Measurements from ENCODE around the gene CD93. TPM values are rescaled to one million over a fixed set of nuclear protein-coding genes. Genes with fewer than 3 reads are reported as not detected.

CD93 gene
- polyA plus RNA-seq, 1 donor: 66.7 TPM

DNA sequence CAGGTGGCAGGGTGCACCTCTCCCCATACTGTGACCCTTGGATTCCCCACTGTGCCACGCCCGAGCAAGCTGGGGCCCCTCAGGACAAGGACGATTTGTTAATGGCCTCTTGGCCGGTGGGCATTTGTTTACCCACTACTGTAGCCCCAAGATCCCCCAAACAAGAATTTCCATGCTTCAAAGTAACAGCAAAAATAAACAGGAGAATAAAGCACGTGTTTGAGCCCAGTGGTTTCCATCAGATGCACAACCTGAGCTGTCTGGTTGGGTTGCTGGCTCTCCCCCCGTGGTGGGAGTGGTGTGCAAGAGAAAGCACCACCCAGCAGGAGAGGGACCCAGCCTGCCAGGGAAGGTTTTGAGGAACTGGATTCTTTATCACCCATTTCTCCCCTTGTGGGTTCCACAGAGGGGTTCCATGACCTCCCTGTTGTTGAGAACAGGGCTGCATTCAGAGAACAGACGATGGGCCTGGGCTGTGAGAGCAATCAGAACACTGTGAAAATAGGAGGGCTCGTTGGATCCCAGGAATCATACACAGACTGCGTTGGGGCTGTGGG lies 4.8 kb downstream of the CD93 start:
- DNase-seq: no peak

DNA sequence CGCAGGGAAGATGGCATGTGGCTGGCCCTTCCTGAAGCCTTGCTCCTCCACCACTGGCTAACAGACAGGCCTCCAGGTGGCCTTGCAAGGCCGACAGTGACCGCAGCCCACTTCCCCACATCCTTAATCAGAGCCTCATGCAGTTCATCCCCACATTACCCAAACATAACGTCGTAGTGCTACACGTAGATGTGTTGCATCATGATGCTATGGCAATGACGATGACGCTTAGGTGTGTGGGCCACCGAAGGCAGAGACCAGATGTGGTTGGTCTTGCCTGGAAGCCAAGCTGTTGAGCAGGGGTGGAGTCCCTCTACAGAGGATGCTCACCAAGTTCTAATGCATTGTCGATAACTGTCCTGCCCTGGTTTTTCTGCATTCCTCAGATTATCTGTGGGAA lies 5.6 kb downstream of the CD93 start:
- no peak for DNase-seq

DNA sequence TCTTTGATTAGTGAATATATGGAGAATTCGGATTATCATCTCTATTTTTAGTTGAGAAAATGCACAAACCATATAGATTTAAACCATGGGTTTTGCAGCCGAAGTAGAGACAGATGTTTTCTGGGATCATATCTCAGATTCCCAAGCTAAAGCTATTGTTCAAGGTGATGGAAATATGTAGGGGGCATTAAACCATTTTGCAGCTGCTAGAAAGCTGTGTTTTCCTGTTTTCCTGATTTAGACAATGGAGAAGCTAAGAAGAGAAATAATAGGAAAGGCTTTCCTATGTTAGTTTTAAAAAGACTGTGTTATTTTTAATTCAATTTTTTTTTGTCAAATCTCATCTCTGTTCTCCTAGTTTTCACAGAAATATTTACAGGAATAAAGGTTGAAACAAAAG lies 6.2 kb downstream of the CD93 start:
- no peak for DNase-seq

DNA sequence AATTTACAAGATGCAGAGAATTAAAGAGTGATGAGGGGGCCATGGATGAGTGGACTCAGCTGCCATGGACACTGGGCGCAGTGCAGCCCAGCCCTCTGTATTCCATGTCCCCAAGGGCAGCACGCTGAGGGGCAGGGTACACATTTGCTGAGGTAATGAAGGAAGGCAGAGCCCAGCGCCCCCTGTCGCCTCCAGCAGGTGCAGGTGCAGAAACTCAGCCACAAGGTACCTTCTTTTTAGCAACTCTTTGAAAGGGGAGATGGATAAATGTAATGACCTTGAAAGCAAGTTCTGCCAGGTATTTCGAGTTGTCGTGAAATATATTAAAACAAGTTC lies 7.1 kb downstream of the CD93 start:
- no peak for DNase-seq

DNA sequence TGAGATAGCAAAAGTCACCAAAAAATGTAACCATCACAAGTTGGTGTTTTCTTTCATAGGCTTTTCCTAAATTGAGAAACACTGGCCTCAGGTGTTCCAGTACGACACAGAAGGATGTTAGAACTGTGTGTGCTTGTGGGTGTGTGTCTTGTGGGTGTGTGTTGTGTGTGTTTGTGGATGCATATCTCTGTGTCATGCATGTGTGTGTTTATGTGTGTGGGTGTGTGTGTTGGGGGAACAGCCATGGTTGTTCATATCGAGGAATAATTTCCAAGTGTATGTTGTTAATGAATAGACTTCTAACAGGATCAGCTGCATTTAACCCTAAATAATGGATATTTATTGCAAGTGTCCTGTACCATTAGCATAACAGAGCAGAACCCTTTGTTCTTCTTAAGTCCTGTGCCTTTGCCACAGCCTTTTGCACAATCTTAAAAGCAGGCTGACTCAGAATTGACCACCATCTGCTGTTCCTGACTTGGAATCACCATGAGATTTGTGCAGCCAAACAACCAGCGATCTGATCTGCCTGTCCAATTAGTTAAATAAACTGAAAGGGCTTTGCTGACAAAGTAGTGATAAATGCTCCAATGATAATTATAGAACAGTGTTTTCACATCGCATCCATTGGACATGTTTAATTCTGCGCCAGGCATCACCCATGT lies 7.6 kb downstream of the CD93 start:
- DNase-seq: no peak

DNA sequence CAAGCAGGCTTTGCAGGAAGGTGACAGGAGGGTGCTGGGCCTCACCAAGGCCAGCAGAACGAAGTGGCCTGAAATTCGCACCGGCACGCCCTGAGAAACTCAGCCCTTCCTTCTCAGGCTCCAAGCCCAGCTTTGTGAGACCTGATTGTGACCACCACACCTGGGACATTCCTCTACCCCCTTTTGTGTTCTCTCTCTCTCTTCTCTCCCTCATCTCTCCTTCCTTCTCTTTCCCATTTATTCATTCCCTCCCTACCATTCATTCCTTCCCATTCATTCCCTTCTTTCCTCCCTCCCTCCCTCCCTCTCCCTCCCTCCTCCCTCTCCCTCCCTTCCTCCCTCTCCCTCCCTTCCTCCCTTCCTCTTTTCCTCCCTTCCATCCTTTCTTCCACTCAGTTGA lies 8.8 kb downstream of the CD93 start:
- DNase-seq: no peak

DNA sequence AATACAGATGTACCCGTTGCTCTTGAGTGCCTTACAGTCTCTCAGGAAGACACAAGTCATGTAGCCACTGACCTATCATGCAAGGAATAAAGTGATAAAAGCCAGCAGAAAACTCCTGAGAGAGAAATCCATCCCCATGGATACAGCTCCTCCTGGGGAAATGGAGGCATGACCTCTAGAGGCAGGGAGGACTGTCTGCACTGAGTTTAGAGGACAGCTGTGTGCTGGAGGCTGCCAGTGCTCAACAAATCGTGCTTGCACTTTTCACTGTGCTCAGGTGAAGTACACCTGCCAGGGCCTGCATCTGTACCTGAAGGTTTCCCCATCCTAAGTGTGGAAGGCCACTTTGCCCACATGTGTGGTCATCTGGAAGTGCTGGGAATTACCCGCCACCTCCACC lies 12.1 kb downstream of the CD93 start:
- no peak for DNase-seq

DNA sequence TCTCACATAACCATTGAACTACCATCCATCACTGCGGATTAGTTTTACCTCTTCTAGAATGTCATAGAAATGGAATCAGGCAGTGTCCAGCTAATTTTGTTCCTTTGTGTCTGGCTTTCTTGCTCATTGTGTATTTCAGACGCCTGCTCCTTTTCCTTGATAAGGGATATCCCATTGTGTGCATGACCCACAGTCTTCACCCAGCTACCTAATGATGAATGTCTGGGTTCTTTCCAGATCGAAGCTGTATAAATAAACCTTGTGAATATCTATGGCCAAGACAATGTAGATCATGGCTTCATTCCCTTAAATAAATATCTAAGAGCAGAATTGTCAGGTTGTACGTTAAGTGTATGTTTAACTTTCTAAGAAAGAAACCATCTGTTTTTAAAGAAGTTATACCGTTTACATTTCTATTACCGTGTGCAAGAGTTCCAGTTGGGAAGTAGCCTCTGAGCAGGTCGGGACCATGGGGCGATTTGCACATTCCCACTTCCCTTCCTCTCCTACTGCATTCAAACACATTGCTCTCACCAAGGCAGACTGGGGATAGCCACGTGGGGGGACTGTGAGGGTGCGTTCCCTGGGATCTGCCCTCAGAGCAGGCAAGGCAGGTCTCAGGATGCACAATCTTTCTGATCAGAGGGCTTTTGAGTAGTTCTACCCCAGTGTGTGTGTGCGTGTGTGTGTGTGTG lies 13.1 kb downstream of the CD93 start:
- no peak for DNase-seq

DNA sequence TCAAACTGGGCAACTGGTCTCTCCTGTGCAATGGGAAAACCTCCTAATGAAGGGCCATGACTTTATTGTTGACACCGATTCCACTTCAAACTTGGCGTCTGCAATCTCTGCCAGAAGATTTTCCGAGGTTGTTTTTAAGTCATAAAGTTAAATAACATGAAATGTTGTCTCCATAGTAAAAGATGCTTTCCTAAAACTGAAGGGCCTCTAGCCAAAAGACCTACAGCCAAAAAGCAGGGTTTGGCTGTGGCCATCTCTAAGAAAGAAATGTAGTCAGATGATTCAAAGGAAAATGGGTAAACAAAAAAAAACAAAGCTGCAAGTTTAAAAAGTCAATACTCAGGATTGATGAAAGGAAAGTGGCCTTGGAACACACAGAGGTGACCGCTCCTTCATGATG lies 14.1 kb downstream of the CD93 start:
- DNase-seq: no peak

DNA sequence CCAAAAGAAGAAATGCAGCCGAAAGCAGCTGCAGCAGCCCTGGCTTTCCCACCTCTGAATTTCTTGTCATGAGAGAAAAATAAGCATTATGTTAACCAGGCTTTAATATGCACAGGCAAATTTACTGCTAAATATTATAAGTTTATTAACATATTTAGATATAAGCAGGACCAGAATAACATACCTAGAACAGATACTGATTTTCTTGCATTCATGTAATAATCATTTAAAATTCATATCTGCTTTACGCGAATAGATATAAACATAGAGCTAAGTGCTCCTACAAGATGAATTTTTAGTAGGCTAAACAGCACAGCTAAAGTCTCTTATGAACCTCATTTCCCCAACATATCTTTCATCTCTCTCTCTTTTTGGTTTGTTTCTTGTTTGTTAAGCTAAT lies 14.7 kb downstream of the CD93 start:
- DNase-seq: no peak

DNA sequence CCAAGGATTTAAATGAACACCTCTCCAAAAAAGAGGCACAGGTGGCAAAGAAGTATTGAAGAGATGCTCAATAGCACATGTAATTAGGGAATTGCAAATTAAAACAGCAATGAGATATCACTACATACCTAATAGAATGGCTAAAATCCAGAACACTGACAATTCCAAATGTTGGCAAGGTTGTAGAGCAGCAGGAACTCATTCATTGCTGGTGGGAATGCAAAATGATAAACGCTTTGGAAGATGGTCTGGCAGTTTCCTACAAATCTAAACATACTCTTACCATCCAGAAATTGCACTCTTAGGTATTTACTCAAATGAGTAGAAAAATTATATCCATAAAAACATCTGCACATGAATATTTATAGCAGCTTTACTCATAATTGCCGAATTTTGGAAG lies 17.0 kb downstream of the CD93 start:
- DNase-seq: no peak

DNA sequence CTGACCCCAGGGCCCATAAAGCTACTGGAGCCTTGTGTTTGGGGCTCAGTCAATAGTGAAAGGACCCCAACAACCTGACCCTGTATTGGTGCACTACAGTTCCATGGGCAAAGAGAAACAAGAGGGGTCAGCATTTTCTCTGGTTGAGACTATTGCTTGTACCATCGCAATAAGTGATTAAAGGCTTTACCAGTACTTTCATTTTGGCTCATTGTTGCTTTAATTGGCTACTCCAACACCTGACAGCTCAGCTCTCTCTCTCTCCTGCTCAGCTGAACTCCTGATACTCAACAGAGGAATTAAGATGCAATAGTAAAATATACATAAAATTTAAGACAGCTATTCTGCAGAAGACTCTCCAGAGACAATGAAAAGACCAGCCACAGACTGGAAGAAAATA lies 17.8 kb downstream of the CD93 start:
- DNase-seq: no peak

DNA sequence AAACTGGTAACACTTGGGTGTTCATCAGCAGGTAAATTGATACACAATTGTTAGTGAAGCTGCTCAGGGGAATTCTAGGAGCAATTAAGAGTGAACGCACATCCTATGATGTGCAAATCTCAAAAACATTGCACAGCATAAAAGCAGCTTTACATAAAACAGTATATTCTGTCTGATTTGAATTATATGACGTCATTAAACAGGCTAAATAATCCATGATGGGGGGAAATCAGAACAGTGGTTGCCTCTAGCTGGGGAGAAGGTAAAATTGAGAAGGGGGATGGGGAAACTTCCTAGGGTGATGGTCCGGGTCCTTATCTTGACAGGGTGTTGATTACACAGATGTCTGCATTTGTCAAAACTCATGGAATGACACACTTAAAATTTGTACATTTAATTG lies 19.4 kb downstream of the CD93 start:
- no peak for DNase-seq

DNA sequence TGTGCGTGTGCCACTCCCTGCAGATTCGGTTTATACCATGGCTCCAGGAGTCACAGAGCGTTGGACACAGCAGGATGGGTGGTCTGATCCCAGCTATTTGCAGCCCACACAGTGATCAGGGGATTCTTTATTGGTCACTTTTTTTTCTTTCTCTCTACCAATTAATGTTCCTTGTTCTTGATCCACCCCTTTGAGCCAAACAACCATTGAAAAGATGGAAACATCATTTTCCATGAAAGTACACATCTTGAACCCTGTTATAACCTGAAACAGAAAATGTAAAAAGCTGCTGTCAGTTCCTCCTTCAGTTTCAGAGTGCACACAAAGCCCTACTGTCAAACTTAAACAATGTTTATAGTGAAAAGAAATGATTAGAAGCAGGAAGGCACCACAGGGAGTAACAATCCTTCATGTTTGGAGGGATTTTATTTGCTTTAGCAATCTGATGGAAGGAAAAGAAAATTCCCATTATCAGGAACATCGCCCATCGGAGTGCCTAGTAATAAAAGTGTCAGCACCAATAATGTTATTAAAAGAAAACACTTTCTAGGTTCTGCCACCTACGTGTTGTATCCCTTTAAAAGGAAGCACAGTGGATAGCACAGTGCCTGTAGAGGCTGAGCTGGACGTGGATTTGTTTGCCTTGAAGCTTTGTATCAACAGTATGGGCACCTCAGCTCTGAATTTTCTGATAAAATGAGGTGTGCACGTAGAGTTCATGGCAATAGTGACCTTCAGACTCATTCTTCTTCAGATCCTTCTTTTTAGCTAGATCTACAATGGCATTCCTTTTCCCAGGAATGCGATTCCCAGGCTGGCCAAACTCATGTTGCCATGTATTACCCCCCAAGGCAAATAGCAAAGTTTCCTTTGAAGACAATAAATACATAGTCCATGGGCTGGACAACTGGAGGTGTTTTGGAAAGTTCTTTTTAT lies 20.6 kb downstream of the CD93 start:
- no peak for DNase-seq

DNA sequence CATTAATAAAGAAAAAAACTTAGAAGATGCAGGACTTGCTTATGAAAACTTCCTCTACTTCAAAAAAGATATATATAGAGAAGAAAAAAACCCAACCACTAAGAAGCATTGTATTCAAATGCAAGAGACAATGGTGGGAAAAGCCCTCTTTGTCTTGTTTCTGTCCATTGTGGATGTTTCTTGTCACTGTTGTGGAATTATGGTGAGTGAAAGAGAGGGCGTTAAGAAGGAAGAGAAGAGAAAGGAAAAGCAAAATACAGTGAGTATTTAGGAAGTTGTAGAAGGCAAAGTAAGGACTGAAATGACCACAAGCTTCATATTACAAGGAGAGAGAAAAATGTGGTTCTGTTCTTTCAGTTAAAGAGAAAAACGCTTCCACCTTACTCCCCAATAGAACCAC lies 22.5 kb downstream of the CD93 start:
- DNase-seq: no peak

DNA sequence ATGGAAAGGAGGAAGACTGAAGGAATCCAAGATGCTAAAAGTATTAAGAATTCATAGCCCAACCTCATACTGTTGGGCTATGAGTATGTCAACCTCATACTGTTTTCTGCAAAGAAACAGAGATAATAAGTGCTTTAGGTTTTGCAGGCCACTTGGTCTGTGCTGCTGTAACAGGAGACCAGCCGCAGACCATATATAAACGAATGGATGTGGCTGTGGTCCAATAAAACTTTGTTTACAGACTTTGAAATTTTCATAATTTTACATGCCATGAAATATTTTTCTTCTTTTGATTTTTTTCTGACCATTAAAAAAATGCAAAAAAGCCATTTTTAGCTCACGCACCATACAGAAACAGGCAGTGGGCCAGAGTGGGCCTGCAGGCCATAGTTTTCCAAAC lies 23.0 kb downstream of the CD93 start:
- DNase-seq: no peak

DNA sequence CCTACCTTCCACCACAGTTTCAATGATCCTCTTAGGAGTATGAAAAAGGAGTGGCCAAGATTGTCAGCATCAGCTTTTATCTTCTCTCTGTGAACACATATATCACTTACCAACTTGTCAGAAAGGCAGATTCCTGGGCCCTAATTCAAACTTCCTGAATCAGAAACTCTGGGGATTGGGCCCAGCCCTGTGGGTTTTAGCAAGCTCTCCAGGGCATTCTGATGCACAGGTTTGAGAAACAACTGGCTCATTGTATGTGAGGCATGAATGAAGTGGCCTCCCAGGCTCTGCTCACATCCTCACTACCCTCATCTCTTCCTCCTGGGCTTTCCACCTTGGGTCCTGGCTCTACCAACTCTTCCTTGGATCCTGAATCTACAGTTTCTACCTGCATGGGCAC lies 23.5 kb downstream of the CD93 start:
- DNase-seq: no peak

DNA sequence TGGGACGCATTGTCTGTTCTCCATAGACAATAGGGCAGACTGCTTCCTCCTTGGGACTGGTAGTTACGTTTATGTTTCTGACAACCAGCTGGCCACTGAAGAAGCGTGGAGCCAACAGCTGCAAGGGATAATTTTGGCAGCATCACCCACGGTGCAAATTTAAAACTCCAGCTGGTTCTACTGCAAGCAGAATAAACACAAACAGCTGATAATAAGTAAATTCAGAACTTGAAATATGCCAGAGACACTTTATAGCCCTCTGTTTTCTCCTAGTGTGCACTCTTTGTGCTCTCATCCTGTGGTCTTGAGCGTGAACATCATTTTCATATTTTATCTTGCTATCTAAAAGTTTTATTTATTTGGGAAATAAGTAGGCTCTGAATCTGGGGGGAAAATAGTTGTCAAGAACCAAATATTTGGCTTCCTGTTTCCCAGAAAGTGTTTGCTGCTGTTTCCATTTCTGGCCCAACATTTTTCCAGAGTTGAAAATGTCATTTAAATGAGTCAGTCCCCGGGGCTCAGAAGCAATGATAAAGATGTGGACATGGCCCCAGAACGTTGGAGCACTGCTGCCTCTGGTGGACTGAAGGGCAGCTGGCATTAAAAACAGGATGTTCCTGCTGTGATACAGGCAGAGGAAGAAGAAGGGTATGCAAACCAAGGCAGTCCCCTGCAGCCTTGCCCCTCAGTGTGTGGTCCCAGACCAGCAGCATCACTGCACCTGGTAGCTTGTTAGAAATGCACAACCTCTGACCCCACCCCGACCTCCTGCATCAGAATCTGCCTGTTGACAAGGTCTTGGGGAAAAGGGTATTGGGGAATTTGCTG lies 24.2 kb downstream of the CD93 start:
- peak; percentile 73 for DNase-seq

DNA sequence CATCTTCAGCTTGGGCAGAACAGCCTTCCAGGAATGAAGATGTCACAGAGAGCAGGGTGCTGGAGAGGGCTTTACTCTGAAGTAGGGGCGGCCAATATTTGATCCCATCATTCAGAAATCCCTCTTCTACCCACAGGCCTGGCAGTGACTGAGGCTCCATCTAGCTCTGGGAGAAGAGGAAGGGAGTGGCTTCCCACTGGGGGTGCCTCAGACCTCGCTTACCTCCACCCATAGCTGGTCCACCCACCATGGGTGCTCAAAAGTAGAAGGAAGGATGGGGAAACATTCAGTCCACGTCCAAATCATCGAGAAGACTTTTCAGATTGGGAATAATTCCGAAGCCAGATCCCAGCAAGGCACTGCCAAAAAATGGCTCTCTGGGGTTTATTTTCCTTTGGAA lies 24.9 kb downstream of the CD93 start:
- DNase-seq: no peak

DNA sequence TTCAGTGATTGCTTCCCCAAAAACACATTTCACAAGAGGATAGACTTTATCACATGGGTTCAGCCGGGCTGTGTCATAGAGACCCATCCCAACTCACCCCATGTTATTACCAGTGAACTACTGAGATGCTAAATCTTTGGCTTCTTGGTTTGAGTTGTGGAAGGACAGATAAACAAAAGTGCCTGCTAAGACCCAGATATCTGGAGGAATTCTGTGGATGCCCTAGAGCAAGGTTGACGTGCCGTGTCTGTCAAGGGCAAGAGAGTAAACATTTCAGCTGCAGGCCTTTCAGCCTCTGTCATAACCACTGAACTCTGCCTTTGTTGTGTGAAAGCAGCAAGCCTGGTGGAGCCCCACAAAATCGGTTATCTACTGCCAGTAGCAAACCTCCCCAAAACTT lies 25.5 kb downstream of the CD93 start:
- no peak for DNase-seq

DNA sequence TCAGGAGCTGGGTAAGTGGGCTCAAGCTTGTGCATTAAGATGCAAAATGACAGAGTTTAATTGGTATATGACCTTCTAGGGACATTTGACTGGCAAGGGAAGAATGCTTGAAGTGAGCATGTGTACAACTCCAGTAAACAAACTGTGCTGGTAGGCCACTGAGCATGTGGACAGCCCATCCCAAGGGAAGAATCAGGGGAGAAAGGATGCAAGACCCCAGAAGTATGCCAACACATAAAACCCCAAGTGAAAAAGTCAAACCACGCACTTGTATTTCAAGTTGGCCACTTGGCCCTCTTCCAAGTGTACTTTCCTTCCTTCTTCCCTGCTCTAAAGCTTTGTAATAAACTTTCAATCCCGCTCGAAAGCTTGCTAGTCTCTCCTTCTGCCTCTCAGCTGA lies 26.3 kb downstream of the CD93 start:
- no peak for DNase-seq

DNA sequence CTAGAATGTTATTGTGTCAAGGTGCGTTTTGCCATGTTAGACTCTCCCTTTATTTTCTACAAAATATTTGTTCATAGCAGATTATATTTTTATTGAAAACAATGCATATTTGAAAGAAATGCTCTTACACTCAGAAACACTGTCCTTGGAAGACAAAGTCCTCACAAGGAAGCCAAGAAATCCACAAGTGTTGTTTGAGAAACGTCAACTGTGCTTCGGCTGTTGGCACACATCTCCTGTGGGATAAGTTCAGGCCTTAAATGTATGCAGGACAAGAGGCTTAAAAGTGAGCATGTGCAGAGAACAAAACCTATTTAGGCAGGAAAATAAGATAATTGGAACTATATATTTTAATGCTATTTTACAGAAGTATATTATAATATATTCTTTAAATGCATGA lies 27.1 kb downstream of the CD93 start:
- DNase-seq: no peak

DNA sequence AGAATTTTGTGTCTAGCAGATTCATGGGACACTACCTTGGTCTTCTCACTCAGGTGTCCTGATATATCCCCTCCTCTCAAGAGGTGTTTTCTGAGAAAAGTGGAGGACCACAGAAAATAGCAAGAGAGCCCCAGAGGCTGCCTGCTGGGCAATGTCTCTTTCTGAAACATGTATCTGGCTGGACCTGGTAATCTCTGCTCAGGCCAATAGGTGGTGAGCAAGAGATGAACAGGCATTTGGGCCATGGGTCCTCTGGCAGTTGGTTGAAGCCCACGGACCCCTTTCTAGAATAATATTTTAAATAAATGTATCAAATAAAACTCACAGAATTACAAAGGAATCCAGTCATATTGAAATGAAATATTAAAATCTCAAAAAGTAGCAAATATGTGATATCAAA lies 27.9 kb downstream of the CD93 start:
- DNase-seq: no peak
